Ishikawa (cell line): ENCODE data around the gene CCDC81.
A peak's percentile ranks its signal among the peaks of the same experiment; 100 is the strongest.

Experiments used
- CEBPB ChIP-seq: IDR thresholded peaks from 2 replicates; pipeline ENCODE4 v1.6.1; 2012
- CREB1 ChIP-seq: IDR thresholded peaks from 2 replicates; pipeline ENCODE4 v1.6.1; 2012; ENCODE audit warnings: low read depth
- EGR1 ChIP-seq: IDR thresholded peaks from 2 replicates; pipeline ENCODE4 v1.6.1; 2012
- EP300 ChIP-seq: IDR thresholded peaks from 2 replicates; pipeline ENCODE4 v1.6.1; 2012; ENCODE audit warnings: borderline replicate concordance
- FOXM1 ChIP-seq: IDR thresholded peaks from 2 replicates; pipeline ENCODE4 v1.6.1; 2012; ENCODE audit warnings: low read depth, borderline replicate concordance
- NFIC ChIP-seq: IDR thresholded peaks from 2 replicates; pipeline ENCODE4 v1.6.1; 2012
- RAD21 ChIP-seq: IDR thresholded peaks from 2 replicates; pipeline ENCODE4 v1.6.1; 2012; ENCODE audit warnings: low read depth
- TAF1 ChIP-seq: IDR thresholded peaks from 2 replicates; pipeline ENCODE4 v1.6.1; 2012; ENCODE audit warnings: low read depth, mild to moderate bottlenecking
- TCF12 ChIP-seq: IDR thresholded peaks from 2 replicates; pipeline ENCODE4 v1.6.1; 2012; ENCODE audit warnings: low read depth
- TEAD4 ChIP-seq: IDR thresholded peaks from 2 replicates; pipeline ENCODE4 v1.6.1; 2012
- YY1 ChIP-seq: IDR thresholded peaks from 2 replicates; pipeline ENCODE4 v1.6.1; 2012; ENCODE audit warnings: low read depth
- TF ChIP-seq, protein P1 (sequence below): IDR thresholded peaks from 2 replicates; pipeline ENCODE4 v1.6.1; 2012
- TF ChIP-seq, protein P2 (sequence below): IDR thresholded peaks from 2 replicates; pipeline ENCODE4 v1.6.1; 2012
- TF ChIP-seq, protein P3 (sequence below): IDR thresholded peaks from 2 replicates; pipeline ENCODE4 v1.6.1; 2012; ENCODE audit warnings: low read depth, mild to moderate bottlenecking

The CCDC81 gene

DNA sequence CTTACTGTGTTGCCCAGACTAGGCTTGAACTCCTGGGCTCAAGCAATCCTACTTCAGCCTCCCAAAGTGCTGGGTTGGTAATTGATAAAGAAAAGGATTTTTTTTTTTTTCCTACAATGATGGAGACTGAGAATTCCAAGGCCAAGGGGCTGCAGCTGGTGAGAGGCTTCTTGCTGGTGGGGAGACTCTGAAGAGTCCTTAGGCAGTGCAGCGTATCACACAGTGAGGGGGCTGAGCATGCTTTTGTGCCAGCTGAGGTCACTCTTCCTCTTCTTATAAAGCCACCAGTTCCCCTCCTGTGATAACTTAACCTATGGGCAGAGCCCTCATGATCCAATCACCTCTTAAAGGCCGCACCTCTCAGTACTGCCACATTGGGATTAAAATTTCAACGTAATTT is 28.2 kb upstream of the CCDC81 start:
- TF ChIP-seq TAF1 = no peak
- no peak for TF ChIP-seq CEBPB

DNA sequence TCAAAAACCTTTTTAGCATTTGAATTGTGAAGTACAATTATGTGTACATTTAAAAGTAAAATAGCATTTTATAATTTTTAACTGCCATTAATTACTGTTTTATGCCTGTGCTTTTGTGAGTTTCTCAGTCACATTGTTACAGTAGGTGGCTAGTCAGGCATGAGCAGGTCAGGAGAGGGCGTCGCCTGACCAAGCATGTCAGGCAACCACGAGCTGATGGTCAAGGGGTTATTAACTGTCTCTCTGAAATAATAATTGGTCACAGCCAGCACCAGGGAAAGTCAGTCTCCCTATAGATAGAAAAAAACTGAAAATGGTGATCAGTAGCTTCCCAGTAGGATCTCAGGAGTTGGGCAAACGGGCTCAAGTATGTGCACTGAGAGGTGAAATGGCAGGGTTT is 19.4 kb upstream of the CCDC81 start:
- TF ChIP-seq NFIC (no peak), EP300 (no peak), RAD21 (peak; percentile 55)
- TF ChIP-seq, protein P1, sequence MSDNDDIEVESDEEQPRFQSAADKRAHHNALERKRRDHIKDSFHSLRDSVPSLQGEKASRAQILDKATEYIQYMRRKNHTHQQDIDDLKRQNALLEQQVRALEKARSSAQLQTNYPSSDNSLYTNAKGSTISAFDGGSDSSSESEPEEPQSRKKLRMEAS = peak; percentile 60

DNA sequence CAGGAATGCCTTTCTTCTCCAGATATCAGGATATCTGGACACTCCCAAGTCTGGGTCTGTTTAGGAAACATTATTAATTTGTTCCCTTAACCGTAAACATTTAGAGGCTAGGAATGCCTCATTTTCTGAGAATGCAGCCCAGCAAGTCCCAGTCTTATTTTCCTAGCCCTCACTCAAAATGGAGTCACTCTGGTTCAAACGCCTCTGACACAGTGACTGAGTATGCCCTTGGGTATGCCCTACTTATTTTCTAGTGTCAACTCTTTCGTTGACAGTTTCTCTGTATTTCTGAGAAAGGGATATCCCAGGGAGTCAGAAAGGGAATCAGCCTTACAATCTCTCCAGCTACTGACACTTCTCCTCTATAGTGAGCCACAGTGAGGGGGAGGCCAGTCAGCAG is 16.0 kb upstream of the CCDC81 start:
- TF ChIP-seq CREB1 (no peak), TCF12 (no peak), YY1 (no peak), TAF1 (no peak), NFIC (no peak), FOXM1 (no peak), TEAD4 (no peak), EP300 (no peak)
- TF ChIP-seq, protein P2, sequence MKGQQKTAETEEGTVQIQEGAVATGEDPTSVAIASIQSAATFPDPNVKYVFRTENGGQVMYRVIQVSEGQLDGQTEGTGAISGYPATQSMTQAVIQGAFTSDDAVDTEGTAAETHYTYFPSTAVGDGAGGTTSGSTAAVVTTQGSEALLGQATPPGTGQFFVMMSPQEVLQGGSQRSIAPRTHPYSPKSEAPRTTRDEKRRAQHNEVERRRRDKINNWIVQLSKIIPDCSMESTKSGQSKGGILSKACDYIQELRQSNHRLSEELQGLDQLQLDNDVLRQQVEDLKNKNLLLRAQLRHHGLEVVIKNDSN = no peak
- TF ChIP-seq, protein P3, sequence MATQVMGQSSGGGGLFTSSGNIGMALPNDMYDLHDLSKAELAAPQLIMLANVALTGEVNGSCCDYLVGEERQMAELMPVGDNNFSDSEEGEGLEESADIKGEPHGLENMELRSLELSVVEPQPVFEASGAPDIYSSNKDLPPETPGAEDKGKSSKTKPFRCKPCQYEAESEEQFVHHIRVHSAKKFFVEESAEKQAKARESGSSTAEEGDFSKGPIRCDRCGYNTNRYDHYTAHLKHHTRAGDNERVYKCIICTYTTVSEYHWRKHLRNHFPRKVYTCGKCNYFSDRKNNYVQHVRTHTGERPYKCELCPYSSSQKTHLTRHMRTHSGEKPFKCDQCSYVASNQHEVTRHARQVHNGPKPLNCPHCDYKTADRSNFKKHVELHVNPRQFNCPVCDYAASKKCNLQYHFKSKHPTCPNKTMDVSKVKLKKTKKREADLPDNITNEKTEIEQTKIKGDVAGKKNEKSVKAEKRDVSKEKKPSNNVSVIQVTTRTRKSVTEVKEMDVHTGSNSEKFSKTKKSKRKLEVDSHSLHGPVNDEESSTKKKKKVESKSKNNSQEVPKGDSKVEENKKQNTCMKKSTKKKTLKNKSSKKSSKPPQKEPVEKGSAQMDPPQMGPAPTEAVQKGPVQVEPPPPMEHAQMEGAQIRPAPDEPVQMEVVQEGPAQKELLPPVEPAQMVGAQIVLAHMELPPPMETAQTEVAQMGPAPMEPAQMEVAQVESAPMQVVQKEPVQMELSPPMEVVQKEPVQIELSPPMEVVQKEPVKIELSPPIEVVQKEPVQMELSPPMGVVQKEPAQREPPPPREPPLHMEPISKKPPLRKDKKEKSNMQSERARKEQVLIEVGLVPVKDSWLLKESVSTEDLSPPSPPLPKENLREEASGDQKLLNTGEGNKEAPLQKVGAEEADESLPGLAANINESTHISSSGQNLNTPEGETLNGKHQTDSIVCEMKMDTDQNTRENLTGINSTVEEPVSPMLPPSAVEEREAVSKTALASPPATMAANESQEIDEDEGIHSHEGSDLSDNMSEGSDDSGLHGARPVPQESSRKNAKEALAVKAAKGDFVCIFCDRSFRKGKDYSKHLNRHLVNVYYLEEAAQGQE = no peak

DNA sequence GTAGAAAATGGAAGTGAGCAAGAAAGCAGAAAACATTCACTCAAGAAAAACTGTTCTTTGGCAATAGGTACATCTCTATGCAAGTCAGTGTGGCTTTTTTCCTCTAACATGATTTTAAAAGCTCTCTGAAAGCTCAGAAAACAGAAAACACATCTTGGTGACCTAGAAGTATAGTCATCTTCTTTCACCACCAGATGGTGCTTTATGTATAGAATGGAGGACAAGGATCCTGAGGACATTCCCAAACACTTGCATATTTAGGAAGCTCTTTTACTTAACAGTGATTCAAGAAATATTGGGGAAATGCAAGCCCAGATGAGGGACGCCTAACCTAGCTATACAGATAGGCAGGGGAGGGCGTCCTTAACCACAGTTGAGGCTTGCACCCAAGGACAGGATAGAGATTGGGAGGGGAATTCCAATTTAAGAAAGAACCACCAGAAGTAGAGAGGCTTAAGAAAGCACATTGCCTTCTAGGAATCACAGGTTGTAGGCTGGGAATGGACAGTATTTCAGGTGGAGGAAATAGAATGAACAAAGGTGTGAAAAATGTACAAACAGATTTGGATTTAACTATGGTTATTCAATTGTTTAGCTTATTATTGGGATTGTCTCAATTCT is 13.8 kb upstream of the CCDC81 start:
- no peak for TF ChIP-seq NFIC
- TF ChIP-seq, protein P2 = no peak
- TF ChIP-seq RAD21 = peak; percentile 71
- TF ChIP-seq TAF1 = no peak
- no peak for TF ChIP-seq CEBPB

DNA sequence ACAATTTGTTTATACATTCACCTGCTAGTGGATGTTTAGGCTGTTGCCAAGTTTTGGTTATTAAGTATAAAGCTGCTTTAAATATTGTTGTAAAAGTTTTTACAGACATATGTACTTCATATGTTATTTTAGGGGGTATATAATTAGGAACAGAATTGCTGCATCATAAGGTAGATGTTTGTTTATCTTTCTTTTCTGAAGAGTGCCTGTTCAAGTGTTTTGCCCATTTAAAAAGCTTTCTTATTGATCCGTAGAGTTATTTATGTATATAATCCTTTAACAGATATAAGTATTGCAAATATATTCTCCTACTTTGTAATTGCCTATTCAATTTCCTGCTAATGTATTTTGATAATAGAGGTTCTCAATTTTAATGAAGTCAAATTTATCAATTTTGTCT is 11.3 kb upstream of the CCDC81 start:
- TF ChIP-seq NFIC = no peak
- TF ChIP-seq, protein P1 = no peak
- no peak for TF ChIP-seq FOXM1
- TF ChIP-seq, protein P3 = no peak
- no peak for TF ChIP-seq EGR1
- TF ChIP-seq TCF12 = no peak
- no peak for TF ChIP-seq TAF1

DNA sequence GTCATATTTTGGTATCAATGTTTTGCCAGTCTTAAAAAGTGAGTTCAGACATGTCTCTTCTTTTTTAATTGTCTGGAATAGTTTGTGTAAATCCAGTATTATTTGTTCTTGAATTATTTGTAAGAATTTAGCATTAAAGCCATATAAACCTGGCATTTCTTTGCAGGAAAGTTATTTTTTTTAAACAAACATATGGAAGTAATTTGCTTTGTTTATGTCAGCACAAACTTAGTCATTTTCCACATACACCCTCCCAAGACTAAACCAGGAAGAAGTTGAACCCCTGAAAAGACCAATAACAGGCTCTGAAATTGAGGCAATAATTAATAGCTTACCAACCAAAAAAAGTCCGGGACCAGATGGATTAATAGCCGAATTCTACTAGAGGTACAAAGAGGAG is 9.1 kb upstream of the CCDC81 start:
- TF ChIP-seq CEBPB = no peak
- TF ChIP-seq RAD21 = no peak
- TF ChIP-seq, protein P1 = no peak
- TF ChIP-seq, protein P3 = no peak
- no peak for TF ChIP-seq YY1
- TF ChIP-seq CREB1 = no peak
- TF ChIP-seq FOXM1 = no peak
- no peak for TF ChIP-seq TEAD4
- no peak for TF ChIP-seq NFIC
- TF ChIP-seq TAF1 = no peak
- no peak for TF ChIP-seq TCF12
- TF ChIP-seq, protein P2 = no peak
- no peak for TF ChIP-seq EP300
- TF ChIP-seq EGR1 = no peak
